ENCODE data around the gene EGFLAM.

The EGFLAM gene

DNA sequence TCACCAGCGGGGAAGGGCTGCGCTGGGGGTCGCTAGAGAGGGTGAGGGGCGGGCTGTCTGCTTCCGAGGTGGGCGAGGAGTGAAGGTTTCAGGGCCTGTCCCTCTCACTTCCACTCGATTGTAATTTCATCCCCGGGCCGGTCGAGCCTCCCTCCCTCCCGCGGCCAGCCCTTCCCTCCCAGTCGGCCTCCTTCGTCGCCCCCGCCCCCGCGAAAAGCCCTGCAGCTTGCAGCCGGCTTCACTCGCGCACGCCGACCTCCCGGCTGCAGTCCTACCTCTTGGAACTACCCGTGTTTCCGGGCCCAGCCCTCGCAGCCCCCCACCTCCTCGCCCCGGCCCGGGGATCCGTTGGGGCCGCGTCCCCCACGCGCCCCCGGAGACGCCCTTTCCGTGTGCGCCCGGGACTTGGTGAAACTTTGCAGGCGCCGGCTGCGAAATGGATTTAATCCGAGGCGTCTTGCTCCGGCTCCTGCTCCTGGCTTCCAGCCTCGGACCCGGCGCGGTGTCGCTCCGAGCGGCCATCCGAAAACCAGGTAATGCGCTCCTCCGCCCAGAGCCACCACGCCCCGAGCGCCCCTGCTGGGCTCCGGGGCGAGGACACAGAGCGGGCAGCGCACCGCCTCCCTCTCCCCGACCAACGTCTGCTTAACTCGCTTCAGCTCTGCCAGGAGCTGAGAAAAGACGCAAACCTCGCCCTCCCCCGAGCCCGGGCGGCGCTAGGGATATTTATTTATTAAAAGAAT lies at the start of gene EGFLAM:
Gene EGFLAM, plus strand, starts transcription at position 241 of the 743 bp plus-strand sequence. Its CDS starts 196 bp downstream, at position 437.
- peak in 1 of 3 donors; percentile 13 for DNase-seq (ENCODE audit: low read depth in 3 of 3)

DNA sequence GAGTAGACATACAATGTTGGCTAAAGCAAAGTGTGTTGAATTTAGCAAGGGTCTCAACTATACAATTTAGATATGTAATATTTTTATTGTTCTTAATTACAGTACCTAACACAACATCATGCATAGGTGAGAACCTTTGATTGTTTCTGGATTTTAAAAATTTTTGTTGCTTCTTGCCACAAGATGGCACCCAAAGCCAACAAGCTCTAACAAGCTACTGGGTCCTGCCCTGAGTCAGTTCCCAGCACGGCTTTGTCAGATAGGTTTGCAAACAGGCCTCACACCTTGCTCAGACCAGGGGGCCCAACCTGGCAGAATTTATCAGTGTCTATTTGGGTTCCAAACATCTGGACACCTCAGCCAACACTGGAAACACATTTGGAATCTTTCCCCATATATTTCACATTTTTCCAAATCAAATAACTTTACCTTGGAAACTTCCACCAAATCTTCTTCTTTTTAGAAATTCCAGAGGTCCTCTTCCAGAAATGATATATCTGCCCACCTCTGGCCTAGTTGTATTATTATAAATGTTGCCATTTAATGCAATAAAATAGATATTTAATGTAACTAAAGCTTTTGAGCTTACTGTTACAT lies 49.5 kb upstream of the EGFLAM start:
- DNase-seq (ENCODE audit: low read depth in 3 of 3), result no peak

DNA sequence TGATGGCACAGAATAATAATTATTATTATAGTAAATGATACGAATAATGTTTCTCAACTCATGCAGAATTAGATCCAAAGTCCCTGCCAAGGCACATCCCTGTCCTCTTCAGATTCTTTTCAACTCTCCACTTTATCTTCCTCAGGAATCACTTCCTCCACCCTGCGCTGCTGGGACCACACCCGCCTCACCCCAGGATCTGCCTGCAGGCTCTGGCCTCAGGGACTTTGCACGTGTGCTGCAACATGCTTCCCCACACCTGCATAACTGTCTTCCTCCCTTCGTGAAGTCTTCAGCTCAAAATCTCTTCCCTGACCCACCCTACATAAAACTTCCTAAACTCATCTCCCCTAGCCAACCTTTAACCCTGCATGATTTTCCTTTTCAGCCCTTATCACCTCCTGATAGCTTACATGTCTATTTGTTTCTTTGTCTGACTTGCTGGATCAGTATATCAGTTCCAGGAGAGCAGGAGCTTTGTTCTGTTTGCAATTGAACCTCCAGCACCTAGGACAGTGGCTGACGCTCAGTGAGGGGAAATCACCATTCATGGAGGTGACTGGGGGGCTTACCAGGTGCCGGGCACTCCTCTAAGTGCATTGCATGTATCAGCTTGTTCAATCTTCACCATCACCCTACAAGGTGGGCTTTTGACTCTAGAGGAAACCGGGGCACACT lies 47.5 kb upstream of the EGFLAM start:
- DNase-seq (ENCODE audit: low read depth in 3 of 3), result no peak

- DNase-seq (ENCODE audit: low read depth in 3 of 3), result no peak
These were observed 47.0 kb upstream of the EGFLAM start for GRCh38 chr5:38211354-38211710.

GRCh38 chr5:38212307-38212706 lies 46.1 kb upstream of the EGFLAM start:
- DNase-seq (ENCODE audit: low read depth in 3 of 3), result no peak

DNA sequence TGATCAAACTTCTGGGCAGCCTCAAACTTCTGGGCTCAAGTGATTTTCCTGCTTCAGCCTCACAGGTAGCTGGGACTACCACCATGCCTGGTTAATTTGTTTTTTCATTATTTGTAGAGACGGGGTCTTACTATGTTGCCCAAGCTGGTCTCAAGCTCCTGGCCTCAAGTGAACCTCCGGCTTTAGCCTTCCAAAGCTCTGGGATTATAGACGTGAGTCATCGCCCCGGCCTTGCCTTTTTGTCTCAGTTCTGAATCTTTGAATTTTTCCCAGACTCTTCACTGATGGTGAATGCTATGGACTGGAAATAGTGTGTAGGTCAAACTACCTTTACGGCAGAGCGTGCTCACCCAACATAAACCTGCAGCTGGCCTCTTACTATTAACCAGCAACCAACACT lies 32.3 kb upstream of the EGFLAM start:
- DNase-seq (ENCODE audit: low read depth in 3 of 3), result no peak

GRCh38 chr5:38228914-38229313 lies 29.4 kb upstream of the EGFLAM start:
- DNase-seq (ENCODE audit: low read depth in 3 of 3), result no peak

DNA sequence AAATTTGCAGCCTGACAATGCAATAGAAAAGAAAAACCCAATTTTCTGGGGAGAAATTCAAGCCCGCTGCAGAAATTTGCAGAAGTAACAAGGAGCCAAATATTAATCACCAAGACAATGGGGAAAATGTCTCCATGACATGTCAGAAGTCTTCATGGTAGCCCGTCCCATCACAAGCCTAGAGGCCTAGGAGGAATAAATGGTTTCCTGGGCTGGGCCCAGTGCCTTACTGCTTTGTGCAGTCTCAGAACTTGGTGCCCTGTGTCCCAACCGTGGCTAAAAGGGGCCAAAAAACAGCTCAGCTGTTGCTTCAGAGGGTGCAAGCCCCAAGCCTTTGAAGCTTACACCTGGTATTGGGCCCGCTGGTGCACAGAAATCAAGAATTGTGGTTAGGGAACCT lies 23.6 kb upstream of the EGFLAM start:
- DNase-seq (ENCODE audit: low read depth in 3 of 3), result no peak

DNA sequence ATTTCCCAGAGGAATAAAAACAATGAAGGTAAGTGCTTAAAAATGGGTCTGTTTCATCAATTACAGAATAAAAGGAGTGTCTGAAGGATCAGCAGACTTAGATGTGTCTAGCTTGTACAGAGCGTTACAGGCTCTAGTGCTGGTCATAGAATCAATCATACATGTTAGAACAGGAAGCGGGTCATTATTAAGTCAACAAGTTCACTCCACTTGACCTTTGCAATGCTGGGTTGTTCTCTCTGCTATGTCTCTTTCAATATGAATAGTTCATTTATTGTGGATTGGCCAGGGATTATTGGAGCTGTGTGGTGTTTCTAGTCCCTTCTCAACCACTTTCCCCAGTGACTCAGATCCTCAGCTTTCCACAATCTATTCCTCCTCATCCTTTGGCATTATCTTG lies 20.7 kb upstream of the EGFLAM start:
- no peak for DNase-seq (ENCODE audit: low read depth in 3 of 3)

DNA sequence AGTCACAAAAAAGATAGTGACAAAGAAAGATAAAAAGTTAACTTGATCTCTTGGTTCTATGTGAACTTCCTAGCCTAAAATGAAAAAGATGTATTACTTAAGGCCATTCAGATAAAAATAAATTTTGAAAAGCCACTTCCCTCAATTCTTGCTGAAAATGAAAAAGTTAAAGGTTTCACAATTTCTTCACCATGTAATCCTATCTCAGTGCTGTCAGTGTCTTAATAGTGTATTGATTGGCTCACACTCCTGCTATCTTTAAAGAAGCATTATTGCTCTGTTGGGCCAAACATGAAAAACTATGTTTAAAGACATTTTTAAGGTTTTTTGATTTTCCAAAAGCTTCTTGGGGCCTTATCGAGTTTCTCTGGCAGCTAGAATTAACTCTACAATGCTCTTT lies 18.1 kb upstream of the EGFLAM start:
- no peak for DNase-seq (ENCODE audit: low read depth in 3 of 3)

DNA sequence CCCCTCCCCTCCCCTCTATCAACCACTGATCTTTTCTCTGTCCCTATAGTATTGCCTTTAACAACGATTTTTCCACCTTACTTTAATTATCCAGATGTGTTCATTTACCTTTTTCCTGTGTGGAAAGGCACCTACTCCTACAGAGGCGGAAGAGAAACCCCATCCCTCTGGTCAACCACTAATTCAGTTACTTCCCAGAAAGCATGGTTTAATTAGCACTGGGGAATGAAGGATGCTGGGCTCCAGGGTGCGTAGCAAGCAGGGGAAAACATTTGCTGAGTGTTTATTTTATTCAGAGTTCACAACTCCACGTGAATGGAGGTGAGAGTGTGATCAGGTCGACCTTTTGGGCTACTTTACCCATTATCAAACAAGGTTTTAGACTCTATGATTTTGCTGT lies 16.7 kb upstream of the EGFLAM start:
- no peak for DNase-seq (ENCODE audit: low read depth in 3 of 3)

DNA sequence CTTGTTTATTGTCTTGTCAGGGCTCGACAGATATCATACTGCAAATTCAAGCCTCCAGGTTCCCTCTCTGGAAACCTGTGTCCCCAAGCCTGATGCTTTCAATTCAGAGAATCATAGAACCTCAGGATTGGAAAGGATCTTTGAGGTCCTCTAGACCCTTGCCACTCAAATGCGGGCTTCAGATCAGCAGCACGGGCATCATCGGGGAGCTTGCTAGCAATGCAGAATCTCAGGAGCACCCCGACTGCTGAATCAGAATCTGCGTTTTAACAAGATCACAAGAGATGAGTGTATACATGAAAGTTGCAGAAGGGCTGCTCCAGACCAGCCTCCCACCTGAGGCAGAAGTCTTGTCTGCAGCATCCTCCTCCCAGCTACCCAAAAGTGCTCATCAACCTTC lies 13.1 kb upstream of the EGFLAM start:
- DNase-seq (ENCODE audit: low read depth in 3 of 3), result no peak

- no peak for DNase-seq (ENCODE audit: low read depth in 3 of 3)
These were observed 9.1 kb upstream of the EGFLAM start for GRCh38 chr5:38249301-38249700.

GRCh38 chr5:38249812-38250211 lies 8.5 kb upstream of the EGFLAM start:
- no peak for DNase-seq (ENCODE audit: low read depth in 3 of 3)

GRCh38 chr5:38250763-38251448 lies 7.5 kb upstream of the EGFLAM start:
- no peak for DNase-seq (ENCODE audit: low read depth in 3 of 3)

GRCh38 chr5:38253759-38254158 lies 4.6 kb upstream of the EGFLAM start:
- no peak for DNase-seq (ENCODE audit: low read depth in 3 of 3)

- DNase-seq (ENCODE audit: low read depth in 3 of 3), result no peak
These were observed 884 bp upstream of the EGFLAM start for GRCh38 chr5:38257308-38258041.

DNA sequence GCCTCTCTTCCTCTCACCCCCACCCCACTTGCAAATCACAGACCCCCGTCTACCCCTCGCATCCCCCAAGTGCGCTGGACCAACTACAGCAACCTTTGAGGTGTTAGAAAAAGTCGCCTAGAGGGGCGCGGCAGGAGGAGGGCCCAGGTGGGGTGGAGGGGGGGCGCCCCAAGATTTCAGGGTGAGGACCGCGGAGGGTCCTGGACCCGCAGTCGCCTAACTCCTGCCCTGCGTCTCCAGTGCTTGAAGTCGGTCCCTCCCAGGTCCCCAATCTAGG lies 379 bp upstream of the EGFLAM start:
- DNase-seq (ENCODE audit: low read depth in 3 of 3), result no peak

GRCh38 chr5:38259062-38259808 lies 876 bp downstream of the EGFLAM start:
- no peak for DNase-seq (ENCODE audit: low read depth in 3 of 3)

GRCh38 chr5:38259809-38260160 lies 1.4 kb downstream of the EGFLAM start:
- no peak for DNase-seq (ENCODE audit: low read depth in 3 of 3)

GRCh38 chr5:38263983-38264382 lies 5.6 kb downstream of the EGFLAM start:
- no peak for DNase-seq (ENCODE audit: low read depth in 3 of 3)
